Keratinocyte (primary cell): ENCODE results near the gene TIMD4.

Experiments
- EZH2 ChIP-seq: IDR thresholded peaks from one replicate; pipeline ENCODE4 v1.6.1; 2012; ENCODE audit warnings: inconsistent platforms, mild to moderate bottlenecking, low read length, moderate library complexity
- TF ChIP-seq, protein P1 (sequence below), 3 experiments: IDR thresholded peaks in 1 of 3; conservative IDR thresholded peaks in 1 of 3; optimal IDR thresholded peaks in 1 of 3; 2 replicates in 2 of 3; 3 replicates in 1 of 3; pipeline versions ENCODE3 to v1.5.1; 2011; ENCODE audit warnings: low read length in 3 of 3, mild to moderate bottlenecking in 3 of 3, moderate library complexity in 2 of 3, control low read depth in 1 of 3, inconsistent platforms in 1 of 3; ENCODE audit not compliant: insufficient read depth in 2 of 3; ENCODE audit errors: extremely low read depth in 1 of 3

- TF ChIP-seq, protein P1, sequence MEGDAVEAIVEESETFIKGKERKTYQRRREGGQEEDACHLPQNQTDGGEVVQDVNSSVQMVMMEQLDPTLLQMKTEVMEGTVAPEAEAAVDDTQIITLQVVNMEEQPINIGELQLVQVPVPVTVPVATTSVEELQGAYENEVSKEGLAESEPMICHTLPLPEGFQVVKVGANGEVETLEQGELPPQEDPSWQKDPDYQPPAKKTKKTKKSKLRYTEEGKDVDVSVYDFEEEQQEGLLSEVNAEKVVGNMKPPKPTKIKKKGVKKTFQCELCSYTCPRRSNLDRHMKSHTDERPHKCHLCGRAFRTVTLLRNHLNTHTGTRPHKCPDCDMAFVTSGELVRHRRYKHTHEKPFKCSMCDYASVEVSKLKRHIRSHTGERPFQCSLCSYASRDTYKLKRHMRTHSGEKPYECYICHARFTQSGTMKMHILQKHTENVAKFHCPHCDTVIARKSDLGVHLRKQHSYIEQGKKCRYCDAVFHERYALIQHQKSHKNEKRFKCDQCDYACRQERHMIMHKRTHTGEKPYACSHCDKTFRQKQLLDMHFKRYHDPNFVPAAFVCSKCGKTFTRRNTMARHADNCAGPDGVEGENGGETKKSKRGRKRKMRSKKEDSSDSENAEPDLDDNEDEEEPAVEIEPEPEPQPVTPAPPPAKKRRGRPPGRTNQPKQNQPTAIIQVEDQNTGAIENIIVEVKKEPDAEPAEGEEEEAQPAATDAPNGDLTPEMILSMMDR (optimal IDR thresholded peaks at IDR 0.05 in 1 of 3, IDR thresholded peaks at IDR 0.05 in 1 of 3, conservative IDR thresholded peaks at IDR 0.05 in 1 of 3; ENCODE audit: extremely low read depth in 1 of 3, insufficient read depth in 2 of 3, low read length in 3 of 3): no peak
- no peak for TF ChIP-seq EZH2
These were observed 66.5 kb downstream of the TIMD4 start for GRCh38 chr5:156896546-156896945.
